Measurements from ENCODE around the gene CLOCK.

Gene CLOCK

DNA sequence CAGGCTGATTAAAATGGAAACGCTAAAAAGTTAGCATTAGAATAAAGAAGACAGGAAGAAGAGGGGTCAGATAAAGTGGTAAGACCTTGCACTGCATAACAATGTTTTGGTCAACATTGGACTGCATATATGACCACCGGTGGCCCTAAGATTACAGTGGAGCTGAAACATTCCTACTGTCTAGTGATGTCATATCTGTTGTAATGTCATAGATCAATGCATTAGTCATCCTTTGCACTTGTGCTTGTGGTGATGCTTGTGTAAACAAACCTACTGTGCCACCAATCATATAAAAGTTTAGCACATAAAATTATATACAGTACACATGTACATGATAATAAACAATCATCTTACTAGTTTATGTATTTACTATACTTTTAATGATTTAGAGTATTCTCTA, 78.0 kb downstream of the CLOCK start:
- no peak for DNase-seq

DNA sequence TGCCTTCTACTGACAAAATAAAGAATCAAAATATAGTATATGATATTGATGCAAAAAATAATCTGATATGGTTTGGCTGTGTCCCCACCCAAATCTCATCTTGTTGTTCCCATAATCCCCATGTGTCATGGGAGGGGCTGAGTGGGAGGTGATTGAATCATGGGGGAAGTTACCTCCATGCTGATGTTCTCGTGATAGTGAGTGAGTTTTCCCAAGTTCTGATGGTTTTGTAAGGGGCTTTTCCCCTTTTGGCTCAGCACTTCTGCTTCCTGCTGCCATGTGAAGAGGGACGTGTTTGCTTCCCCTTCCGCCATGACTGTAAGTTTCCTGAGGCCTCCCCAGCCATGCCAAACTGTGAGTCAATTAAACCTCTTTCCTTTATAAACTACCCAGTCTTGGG, 80.7 kb downstream of the CLOCK start:
- DNase-seq: no peak

DNA sequence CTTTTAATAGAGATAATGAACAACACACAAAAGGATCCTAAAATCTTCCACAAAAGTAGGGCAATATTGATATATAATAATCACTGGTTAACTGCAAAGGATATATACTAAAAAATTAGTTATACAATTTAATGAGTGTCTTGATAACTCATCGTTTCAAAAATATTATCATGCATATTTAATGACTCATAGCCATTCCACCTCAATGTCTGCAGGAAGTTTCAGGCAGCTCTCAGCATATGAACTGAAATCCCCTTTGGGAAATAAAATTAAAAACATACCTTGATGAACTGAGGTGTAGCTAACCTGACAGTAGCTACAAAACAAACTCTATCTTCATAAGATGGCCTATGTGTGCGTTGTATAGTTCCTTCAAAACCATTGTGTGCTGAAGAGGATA, 88.1 kb downstream of the CLOCK start:
- DNase-seq: no peak

DNA sequence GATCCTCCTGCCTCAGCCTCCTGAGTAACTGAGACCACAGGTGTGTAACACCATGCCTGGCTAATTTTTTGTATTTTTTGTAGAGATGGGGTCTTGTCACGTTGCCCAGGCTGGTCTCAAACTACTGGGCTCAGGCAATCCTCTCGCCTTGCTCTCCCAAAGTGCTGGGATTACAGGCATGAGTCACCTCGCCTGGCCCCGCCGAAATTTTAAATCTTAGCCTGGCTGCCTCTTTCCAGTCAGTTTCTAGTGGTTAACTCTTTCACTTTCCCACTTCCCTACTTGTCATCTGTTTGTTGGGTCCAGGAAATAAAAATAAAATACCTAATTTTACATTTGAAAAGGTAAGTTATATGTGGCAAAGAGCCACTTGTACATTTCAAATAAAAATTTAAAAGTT, 88.5 kb downstream of the CLOCK start:
- no peak for DNase-seq

DNA sequence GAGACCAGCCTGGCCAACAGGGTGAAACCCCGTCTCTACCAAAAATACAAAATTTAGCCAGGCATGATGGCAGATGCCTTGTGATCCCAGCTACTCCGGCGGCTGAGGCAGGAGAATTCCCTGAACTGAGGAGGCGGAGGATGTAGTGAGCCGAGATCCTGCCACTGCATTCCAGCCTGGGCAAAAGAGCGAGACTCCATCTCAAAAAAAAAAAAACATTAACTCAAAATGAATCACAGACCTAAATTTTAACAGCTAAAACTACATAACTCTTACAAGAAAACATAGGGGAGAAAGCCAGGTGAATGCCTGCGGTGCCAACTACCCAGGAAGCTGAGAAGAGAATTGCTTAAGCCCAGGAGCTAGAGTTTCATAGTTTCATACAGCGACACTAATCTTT, 96.1 kb downstream of the CLOCK start:
- no peak for DNase-seq

DNA sequence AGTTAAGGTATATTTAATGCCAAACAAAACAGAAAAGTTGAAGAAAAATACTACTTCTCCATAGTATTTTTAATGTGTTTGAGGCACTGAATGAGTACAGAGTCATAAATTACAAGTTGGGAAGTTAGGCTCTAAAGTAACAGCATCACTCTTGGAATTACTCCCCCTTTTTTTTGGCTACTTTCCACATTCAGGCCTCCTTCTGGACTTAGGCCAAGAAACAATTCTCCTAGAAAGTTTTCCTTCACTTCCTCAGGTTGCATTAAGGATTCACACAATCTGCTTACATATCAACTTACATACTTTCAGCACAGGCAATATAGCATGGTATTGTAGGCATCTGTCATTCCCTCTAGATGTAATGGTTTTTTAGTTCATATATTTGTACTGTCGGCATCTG, 98.9 kb downstream of the CLOCK start:
- no peak for DNase-seq

DNA sequence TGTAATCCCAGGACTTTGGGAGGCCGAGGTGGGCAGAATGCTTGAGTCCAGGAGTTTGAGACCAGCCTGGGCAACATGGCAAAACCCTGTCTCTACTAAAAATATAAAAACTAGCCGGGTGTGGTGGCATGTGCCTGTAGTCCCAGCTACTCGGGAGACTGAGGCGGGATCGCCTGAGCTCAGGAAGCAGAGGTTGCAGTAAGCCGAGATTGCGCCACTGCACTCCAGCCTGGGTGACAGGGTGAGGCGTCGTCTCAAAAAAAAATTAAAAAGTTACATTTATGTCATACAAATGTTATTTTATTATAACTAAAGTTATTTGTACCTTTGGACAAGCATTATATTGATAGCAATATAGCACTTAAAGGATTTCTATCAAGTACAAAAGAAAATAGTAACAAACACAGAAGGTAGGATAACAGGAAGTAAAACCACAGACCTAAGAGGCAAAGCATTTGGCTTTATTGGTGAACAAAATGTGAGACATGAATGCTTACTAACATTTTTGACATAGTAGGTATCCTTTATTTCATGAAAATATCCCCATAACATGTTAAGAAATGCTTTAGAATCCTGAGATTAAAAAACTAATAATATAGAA, 99.5 kb downstream of the CLOCK start:
- DNase-seq: no peak

DNA sequence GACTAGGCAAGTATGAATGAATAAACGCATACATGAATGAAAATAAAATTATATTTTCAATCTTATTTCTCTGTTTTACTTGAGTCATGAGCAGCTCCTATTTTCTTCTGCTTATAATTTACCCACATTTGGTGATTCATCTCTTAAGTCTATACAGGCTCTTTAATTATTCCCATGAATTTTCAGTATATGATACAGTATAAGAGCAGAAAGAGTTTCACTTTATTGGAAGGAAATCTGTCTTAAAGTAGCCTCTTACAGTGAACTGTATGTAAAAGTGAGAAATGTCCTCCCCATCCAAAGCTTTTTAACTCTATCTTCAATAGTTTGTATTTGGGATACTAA, 100.2 kb downstream of the CLOCK start:
- no peak for DNase-seq

DNA sequence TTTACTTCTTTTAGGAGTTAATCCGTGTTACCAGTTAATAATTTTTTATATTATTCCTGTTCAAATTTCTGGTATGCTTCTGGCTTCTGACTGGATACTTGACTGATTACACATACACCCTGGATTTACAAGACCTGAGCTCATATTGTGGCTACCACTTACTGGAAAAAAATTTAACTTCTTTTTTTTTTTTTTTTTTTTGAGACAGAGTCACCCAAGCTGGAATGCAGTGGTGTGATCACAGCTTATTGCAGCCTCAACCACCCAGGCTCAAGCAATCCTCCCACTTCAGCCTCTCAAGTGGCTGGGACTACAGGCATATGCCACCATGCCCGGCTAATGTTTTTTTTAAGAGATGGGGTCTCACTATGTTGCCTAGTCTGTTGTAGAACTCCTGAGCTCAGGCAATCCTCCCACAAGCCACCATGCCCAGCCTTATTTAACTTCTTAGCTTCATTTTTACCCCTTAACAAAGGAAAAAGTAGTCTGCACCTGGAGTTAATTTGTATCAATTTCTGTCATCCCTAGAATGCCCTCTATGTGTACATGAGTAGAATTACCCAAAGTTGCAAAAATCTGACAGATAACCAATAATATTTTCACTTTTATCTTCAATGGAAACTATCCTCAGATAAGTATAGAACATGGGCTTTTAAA, 100.7 kb downstream of the CLOCK start:
- no peak for DNase-seq

DNA sequence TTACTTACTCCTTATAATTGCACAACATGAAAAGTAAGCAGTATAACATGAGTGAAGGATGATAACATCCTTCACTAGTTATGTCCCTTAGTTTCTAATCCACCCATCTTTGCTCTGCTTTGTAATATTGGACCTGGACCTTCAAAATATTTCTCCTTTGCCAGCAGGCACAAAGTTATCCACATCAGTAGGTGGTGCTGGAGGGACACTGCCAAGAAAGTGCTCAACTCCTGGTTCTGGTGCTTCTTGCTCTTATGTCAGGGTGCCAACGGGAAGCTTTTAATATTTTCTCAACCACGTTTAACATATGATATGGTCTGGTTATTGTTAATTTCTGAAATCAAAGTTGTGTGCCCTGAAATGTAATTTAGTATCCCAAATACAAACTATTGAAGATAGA, 101.9 kb downstream of the CLOCK start:
- DNase-seq: no peak

DNA sequence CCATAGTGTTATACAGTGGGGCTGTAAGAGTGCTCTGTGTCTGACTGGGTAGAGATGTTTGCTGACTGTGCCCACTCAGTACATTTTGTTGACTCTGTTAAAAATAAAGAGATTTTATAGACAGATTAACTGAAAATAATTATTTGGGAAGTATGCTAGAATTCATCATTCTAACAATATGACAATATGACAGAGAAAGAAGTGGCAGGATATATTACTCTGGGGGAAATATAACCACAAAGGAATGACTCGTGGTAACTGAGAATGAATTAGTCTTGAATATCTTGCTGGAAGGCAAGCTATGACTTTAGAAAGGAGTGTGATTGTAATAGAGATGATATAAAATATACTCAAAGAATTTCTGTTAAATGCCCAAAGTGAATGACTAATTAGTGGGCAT, 104.2 kb downstream of the CLOCK start:
- no peak for DNase-seq

DNA sequence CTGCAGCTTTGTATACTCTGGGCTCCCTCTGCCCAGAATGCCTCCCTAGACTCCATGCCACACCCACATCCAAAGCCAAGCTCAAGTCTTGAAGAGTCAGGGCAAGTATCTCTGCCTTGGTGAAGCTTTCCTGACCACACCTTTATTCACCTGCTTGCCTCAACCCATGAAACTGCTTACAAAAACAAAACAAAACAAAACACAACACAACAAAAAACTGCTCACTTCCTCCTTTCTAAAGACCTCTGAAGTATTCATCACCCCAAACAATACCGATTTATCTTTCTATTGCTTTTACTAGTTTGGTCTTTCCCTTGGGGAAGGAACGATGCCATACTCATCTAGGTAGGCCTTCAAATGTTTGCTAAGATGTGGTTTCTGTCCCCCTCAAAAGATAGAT, 105.9 kb downstream of the CLOCK start:
- DNase-seq: no peak

DNA sequence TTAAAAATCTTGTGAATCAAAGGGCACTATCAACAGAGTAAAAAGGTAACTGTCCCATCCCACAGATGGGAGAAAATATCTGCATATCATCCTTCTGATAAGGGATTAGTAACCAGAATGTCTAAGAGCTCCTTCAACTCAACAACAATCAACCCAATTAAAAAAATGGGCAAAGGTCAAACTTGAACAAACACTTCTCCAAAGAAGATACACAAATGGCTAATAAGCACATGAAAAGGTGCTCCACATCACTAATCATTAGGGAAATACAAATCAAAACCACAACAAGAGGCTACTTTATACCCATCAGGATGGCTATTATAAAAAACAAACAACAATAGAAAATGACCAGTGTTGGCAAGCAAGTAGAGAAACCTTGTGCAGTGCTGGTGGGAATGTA, 107.7 kb downstream of the CLOCK start:
- no peak for DNase-seq

DNA sequence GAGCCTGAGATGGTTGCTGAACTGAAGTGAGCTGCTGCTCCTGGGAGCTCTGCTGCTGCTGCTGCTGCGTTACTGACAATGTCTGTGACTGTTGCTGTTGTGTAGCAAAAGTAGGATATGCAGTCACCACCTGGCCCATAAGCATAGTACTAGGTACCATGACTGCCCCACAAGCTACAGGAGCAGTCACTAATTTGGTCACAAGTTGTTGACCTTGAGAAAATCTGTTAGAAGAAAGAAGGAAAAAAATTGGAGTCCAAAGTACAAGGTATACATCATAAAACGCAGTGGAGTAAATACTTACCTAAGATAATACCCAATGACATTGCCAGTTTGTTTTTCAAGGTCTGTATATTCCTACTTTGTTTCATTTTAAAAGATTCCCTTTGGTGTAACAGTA, 108.4 kb downstream of the CLOCK start:
- DNase-seq: no peak

DNA sequence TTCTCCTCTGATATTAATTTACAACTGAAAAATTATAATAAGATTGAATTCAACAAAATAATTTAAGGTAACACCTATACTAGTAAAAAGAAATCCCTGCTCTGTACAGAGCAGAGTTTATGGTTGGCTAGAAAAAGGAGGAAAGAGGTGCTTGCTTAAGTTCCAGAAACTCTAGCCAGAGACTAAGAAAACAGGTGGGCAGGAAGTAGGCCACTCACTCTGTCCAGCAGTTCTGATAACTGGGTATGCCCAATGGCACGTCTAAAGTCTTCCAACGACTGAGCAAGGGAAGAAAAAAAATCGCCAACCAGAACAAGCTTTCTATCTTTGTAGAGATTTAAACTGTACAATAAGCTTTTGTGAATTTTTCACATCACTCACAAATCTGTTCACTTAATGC, 108.9 kb downstream of the CLOCK start:
- no peak for DNase-seq

DNA sequence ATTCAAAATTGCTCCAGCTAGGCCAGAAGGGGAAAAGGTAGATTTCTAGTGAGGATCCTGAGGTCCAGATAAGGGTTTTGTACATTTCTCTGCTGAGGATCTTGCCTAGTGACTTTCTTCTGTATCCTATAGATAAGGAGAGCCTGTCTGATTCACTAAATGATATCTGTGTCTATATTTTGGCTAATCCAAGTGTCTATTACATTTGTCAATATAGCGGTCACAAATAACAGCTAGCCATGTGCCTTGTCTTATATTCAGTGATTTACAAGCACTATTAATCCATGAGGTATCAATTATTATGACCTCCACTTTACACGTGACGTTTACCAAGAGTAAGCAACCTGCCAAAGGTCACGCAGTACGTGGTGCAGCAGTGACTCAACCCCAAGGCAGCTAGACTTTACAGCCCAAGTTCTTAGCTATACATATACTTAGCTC, 109.3 kb downstream of the CLOCK start:
- no peak for DNase-seq

DNA sequence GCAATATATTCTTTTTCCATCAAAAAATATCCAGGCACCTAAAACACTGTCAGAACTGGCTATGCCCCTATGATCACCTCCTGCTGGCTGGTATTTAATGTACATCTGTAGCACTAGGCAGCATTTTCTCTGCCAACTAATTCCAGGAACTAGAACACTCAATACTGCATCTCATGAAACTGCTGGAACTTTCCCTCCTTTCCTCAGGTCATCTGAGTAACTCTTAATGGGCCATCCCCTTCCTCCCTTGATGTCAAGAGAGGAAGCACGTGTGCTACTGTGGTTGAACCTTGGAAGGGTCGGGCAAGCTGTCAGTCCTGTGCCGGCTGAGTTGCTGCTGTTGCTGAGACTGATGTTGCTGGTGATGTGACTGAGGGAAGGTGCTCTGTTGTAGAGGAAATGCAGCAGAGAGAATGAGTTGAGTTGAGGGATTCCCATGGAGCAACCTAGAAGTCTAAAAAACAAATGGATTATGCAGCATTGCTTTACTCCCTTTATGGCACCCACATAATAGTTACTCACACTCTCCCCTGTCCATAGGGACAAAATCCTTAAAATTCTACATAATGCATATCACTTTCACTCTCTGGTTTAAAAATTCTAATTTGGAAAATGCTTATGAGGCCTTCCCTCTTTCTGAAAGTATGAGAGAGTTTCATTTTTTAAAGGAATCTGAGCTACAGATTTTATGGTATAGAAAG, 111.4 kb downstream of the CLOCK start:
- DNase-seq: peak; percentile 24 to 31

DNA sequence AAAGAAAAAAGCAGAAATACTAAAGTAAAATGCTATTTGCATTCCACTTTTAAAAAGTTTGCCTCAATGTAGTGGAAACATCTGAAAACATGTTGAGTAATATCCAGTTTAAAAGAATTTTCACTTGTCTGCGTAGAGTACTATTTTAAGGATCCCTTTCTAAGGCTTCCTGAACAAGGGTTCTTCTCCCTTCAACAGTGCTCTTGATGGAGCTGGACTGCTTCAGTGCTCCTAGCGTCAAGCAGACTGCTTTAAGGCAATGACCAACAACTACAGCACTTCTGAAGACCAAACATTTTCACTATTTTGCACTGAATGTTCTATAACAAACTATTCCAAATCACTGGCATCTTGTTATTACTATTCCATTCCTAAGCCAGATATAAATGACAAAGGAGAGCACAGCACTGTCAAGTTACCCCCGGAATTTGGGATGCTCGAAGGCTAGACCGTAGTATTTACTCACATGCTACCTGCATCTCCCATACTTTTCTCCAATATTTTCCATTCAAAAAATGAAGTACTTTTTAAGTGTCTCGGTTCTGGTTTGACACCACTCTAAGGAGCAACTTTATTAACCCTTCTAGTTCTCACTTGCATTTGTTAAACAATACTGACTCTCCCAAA, 114.9 kb downstream of the CLOCK start:
- no peak for DNase-seq

DNA sequence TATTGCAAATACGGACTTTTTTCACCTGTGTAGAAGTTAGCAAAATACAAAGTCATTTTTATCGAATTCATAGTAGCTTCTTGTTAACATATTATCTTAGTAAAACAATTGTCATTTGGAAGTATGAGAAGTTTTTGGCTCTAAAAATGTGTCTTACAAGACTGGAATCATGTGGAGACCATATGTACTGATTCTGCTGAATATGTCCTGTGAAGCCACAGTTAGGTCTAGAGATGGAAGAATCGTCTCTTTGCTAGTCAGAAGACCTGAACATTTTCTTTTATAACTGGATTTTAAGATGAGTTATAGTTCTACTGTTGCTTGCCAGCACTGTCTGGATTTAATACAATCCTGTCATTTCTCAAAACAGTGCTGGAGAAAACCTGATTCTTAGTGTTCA, 121.9 kb downstream of the CLOCK start:
- DNase-seq: no peak

DNA sequence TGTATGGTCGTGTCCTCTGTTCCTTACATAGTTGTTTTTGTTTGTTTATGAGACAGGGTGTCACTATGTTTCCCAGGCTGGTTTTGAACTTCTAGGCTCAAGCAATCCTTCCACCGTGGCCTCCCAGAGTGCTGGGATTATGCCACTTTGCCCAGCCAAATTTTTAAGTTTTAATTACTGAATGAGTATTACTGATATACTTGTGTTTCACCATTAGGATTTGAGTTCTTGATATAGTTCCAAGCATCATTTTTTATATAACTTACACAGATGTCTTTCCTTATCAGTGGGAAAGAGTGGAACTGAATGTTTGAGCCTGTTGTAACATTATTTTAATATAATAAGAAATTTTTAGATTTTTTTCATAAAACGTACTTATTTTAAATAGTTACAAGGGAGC, 130.5 kb downstream of the CLOCK start:
- no peak for DNase-seq

DNA sequence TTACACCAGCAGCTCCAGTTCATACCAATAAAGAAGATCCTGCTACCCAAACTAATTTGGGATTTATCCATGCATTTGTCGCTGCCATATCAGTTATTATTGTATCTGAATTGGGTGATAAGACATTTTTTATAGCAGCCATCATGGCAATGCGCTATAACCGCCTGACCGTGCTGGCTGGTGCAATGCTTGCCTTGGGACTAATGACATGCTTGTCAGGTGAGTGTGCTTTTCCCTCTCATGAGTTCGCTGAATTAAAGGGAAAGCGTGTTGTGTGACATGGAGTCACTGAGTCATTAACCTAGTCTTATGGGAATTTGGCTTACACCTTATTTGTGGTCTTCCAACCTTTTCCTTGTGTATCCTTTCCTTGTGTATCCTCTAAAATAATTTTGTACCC, 135.1 kb downstream of the CLOCK start:
- no peak for DNase-seq

DNA sequence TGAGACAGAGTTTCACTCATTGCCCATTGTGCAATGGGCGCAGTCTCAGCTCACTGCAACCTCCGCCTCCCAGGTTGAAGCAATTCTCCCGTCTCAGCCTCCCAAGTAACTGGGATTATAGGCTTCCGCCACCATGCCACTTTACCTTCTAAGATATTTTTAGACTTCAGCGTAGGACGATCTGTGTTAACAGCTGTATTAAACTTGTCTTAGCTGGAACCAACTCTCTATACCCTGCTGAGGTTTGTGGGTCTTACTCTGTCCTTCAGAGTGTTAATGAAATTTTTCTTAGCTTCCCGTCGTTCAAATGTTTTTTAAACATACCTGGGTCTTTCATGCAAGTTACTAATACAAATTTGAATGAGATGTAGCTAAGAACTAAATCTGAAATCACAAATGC, 136.3 kb downstream of the CLOCK start:
- DNase-seq: no peak

DNA sequence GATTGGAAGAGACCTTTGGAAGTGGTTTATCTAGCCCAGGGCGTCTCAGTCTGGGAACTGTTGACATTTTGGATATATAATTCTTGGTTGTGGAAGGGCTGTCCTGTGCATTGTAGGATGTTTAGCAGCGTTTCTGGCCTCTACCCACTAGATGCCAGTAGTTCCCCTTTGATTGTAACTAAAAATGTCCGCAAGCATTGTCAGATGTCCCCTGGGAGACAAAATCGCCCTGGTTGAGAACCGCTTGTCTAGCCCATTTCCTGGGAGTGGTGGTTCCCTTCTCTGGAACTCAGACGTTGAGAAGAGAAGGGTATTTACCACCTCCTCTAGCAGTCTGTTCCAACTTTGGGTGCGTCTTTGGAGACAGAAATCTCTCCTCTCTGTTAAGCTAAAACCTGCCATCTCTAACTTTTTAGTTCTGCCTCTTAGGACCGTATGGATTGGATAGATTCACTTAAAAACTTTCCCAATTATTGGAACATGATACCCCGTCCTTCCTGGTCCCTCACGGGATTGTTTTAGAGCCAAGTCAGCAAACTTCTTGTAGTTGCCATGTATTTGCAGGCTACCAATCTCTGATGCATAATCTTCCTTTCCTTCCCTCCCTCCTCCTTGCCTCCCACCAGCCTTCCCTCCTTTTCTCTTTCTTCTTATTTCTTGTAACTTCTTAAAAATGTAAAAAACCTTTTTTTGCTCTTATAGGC, 137.1 kb downstream of the CLOCK start:
- DNase-seq: no peak

DNA sequence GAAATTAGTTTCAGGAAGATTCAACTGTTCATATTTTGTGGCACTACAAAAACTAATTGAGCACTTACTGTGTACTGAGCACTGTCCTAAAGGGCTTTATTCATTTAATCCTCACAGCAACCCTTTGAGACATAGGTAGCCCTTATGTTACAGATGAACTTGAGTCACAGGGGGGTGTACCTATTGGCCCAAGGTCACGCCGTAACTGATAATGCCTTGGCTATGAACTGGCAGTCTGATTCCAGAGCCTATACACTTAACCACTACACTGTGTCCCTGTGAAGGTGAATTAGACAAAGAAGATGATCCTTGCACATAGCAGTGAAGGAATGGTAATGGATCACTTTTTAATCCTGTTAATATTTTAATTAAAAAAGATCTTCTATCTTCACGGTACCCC, 138.9 kb downstream of the CLOCK start:
- DNase-seq: no peak

Measured in activated T-cell treated with anti-CD3 and anti-CD28 coated beads, Interleukin-2, amount 50 U/mL, for 48 hours (primary cell).